T-helper 1 cell treated with Interleukin-12 subunit alpha and Interleukin-12 subunit beta and Interleukin-4 antibody, amounts not matched to agents 30 μg/mL and 1 μg/mL, for 36 hours (primary cell): ENCODE measurements around the gene PTBP3.
A peak's percentile ranks its signal among the peaks of the same experiment; 100 is the strongest.

Source experiments
- H3K27ac Mint-ChIP-seq: one replicate; pipeline ENCODE4 v1.8.0; 2021; ENCODE audit warnings: mild to moderate bottlenecking, mixed read lengths
- H3K27me3 Mint-ChIP-seq: one replicate; pipeline ENCODE4 v1.8.0; 2021; ENCODE audit warnings: low read depth, mixed read lengths
- H3K36me3 Mint-ChIP-seq: one replicate; pipeline ENCODE4 v1.8.0; 2021; ENCODE audit warnings: low read depth, mixed read lengths
- H3K4me1 Mint-ChIP-seq: one replicate; pipeline ENCODE4 v1.8.0; 2021; ENCODE audit warnings: low read depth, mixed read lengths
- H3K4me3 Mint-ChIP-seq: one replicate; pipeline ENCODE4 v1.8.0; 2021; ENCODE audit warnings: mild to moderate bottlenecking, moderate library complexity, mixed read lengths
- H3K9me3 Mint-ChIP-seq: one replicate; pipeline ENCODE4 v1.8.0; 2021; ENCODE audit warnings: mixed read lengths

PTBP3 gene

DNA sequence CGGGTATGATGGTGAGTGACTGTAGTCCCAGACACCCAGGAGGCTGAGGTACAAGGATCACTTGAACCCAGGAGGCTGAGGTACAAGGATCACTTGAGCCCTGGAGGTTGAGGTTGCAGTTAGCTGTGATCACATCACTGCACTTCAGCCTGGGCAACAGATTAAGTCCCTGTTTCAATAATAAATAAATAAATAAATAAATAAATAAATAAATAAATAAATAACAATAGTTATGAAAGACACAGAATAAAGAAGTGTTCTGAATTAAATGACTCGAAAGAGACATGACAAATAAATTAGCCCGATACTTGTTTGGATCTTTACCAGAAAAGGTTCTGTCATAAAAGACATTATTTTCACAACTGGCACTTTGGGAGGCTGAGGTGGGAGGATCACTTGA is 86.3 kb downstream of the PTBP3 start:
- no peaks in the 10 kb centered on the region for H3K27me3 Mint-ChIP-seq
- H3K36me3 Mint-ChIP-seq: peaks cover 31% of the 10 kb centered on the region
- H3K4me3 Mint-ChIP-seq: no peak overlapping the region
- no peak overlapping the region for H3K27ac Mint-ChIP-seq
- peaks cover 13% of the 10 kb centered on the region for H3K4me1 Mint-ChIP-seq
- H3K9me3 Mint-ChIP-seq: no peaks in the 10 kb centered on the region

DNA sequence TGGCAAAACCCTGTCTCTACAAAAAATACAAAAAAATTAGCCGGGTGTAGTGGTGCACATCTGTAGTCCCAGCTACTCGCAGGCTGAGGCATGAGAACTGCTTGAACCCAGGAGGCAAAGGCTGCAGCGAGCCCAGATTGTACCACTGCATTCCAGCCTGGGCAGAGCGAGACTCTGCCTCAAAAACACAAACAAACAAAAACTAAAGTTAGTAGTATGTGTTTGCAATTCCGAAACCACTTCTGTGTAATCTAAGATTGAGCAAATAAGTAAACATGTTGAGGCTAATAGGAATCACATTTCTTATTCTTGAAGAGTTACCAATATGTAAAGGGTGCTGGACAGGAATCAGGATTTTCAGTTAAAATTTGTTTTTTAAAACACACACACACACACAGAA is 88.3 kb downstream of the PTBP3 start:
- no peak overlapping the region for H3K27ac Mint-ChIP-seq
- no peaks in the 10 kb centered on the region for H3K9me3 Mint-ChIP-seq
- peaks cover 11% of the 10 kb centered on the region for H3K4me1 Mint-ChIP-seq
- no peaks in the 10 kb centered on the region for H3K27me3 Mint-ChIP-seq
- H3K4me3 Mint-ChIP-seq: no peak overlapping the region
- H3K36me3 Mint-ChIP-seq: peaks cover 24% of the 10 kb centered on the region

DNA sequence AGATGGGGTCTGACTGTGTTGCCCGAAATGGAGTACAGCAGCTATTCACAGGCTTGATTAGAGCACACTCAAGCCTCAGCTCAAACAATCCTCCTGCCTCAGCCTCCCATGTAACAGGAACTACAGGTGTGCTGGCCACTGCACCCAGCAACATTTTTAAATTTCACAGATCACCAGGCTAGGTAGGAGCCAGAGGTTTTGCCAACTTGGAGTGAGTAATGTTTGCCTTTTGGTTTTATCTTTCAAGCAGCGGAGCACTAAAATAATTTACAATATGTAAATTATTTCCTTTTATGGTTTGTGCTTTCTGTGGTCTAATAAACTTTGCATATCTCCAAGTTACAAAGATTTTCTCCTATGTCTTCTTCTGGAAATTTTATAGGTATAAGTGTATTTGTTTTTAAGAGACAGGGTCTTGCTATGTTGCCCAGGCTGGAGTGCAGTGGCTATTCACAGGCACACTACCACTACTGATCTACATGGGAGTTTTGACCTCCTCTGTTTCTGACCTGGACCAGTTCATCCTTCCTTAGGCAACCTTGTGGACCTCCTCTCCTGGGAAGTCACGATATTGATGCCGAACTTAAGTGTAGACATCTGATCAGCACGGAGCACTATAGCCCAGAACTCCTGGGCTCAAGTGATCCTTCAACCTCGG is 91.1 kb downstream of the PTBP3 start:
- H3K9me3 Mint-ChIP-seq: no peaks in the 10 kb centered on the region
- H3K27ac Mint-ChIP-seq: no peak overlapping the region
- peaks cover 22% of the 10 kb centered on the region for H3K36me3 Mint-ChIP-seq
- no peaks in the 10 kb centered on the region for H3K27me3 Mint-ChIP-seq
- no peak overlapping the region for H3K4me3 Mint-ChIP-seq
- peaks cover 2% of the 10 kb centered on the region for H3K4me1 Mint-ChIP-seq

DNA sequence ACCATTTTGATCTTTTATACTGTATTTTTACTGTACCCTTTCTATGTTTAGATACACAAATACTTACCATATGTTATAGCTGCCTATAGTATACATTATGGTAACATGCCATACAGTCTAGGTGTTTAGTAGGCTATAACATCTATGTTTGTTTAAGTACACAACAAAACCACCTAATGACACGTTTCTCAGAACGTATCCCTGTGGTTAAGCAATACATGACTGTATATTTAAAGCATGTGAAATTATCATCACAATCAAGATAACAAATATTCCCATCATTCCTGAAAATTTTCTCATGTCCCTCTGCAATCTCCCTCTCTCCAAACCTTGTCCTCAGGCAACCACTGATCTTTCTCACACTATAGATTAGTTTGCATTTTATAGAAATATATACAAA is 91.9 kb downstream of the PTBP3 start:
- peaks cover 2% of the 10 kb centered on the region for H3K4me1 Mint-ChIP-seq
- H3K36me3 Mint-ChIP-seq: peaks cover 17% of the 10 kb centered on the region
- no peak overlapping the region for H3K4me3 Mint-ChIP-seq
- no peaks in the 10 kb centered on the region for H3K27me3 Mint-ChIP-seq
- no peak overlapping the region for H3K27ac Mint-ChIP-seq
- no peaks in the 10 kb centered on the region for H3K9me3 Mint-ChIP-seq

DNA sequence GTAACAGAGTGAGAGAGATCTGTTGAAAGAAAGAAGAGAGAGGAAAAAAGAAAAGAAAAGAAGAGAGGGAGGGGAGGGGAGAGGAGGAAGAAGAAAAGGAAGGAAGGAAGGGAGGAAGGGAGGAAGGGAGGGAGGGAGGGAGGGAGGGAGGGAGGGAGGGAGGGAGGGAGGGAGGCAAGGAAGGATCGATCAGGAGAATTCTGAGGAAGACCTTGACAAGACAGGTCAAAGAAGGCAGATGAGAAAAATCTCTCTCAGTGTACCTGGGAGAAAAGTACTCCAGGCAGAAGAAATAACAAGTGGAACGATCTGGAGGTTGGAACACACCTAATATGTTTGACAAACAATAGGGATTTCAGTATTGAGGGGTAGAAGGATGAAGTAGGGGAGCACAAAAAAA is 93.7 kb downstream of the PTBP3 start:
- H3K27ac Mint-ChIP-seq: no peak overlapping the region
- H3K4me1 Mint-ChIP-seq: peaks cover 2% of the 10 kb centered on the region
- no peaks in the 10 kb centered on the region for H3K27me3 Mint-ChIP-seq
- H3K36me3 Mint-ChIP-seq: peaks cover 13% of the 10 kb centered on the region
- H3K9me3 Mint-ChIP-seq: no peaks in the 10 kb centered on the region
- no peak overlapping the region for H3K4me3 Mint-ChIP-seq

DNA sequence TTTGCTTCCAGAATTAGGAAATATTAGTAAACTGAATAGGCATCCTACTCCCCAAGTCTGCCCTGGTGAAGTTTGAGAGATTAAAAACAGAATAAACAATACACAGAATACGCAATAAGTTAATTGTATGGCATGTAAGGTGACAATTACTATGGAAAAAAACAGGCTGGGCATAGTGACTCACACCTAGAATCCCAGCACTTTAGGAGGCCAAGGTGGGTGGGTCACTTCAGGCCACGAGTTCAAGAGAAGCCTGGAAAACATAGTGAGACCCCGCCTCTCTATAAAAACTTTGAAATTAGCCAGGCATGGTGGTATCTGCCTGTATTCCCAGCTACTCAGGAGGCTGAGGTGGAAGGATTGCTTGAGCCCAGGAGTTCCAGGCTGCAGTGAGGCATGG is 94.1 kb downstream of the PTBP3 start:
- H3K36me3 Mint-ChIP-seq: peaks cover 14% of the 10 kb centered on the region
- H3K27ac Mint-ChIP-seq: no peak overlapping the region
- peaks cover 3% of the 10 kb centered on the region for H3K4me1 Mint-ChIP-seq
- H3K9me3 Mint-ChIP-seq: no peaks in the 10 kb centered on the region
- no peak overlapping the region for H3K4me3 Mint-ChIP-seq
- H3K27me3 Mint-ChIP-seq: no peaks in the 10 kb centered on the region

DNA sequence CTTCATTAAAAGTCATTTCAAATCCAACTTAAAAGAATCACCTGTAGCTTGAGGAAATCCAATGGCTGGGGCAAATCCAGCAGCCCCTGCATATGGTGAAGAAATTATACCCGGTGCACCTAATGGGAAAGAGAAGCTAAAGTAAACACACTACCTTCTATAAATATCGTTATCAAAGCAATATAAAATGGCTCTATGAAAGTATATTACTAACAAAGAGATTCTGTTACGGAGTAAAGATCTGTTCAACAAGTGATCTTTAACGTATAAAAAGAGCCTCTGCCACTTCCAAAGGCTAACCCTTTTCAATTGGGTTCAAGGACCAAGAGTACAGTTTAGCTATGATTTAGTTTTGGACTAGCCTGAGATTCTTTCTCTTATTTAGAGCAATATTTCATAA is 98.6 kb downstream of the PTBP3 start:
- H3K4me3 Mint-ChIP-seq: no peak overlapping the region
- peaks cover 7% of the 10 kb centered on the region for H3K4me1 Mint-ChIP-seq
- H3K27me3 Mint-ChIP-seq: no peaks in the 10 kb centered on the region
- peaks cover 25% of the 10 kb centered on the region for H3K36me3 Mint-ChIP-seq
- H3K9me3 Mint-ChIP-seq: no peaks in the 10 kb centered on the region
- H3K27ac Mint-ChIP-seq: no peak overlapping the region

DNA sequence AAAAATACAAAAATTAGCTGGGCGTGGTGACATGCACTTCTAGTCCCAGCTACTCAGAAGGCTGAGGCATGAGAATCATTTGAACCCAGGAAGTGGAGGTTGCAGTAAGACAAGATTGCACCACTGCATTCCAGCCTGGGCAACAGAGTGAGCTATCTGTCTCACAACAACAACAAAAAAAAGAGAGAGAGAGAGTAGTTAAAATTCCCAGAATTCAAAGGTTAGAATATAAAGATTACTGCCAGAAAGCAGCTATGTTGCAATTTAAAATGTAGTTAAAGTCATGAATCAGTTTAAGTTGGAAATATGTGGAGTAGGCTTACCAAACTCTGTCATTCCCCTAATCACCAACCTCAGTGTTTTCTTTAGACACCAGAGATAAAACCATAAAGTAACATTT is 99.7 kb downstream of the PTBP3 start:
- H3K27ac Mint-ChIP-seq: no peak overlapping the region
- peaks cover 23% of the 10 kb centered on the region for H3K36me3 Mint-ChIP-seq
- H3K9me3 Mint-ChIP-seq: no peaks in the 10 kb centered on the region

DNA sequence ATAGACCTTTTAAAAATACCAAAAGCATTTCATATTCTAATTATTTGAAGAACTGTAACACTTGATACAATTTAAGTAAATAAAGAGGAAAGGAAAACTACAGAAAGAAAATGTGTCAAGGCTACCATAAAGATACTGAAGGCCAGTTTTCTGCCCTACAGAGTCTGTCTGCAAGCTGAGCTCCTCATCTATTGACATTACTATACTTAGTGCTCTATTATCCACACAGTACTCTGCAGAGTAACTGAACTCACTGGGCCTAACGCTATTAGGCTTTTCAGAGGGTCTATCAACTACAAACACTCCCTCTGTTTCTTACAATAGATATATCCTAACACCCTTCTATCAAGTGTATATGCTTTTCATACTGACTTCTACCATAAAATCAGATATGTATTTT is 101.2 kb downstream of the PTBP3 start:
- Mint-ChIP-seq H3K36me3 (peaks cover 26% of the 10 kb centered on the region), H3K9me3 (no peaks in the 10 kb centered on the region), H3K4me3 (no peak overlapping the region), H3K4me1 (peaks cover 6% of the 10 kb centered on the region), H3K27ac (no peak overlapping the region), H3K27me3 (no peaks in the 10 kb centered on the region)

More for the DNA sequence above, 99.7 kb downstream of the PTBP3 start:
- Mint-ChIP-seq H3K27me3 (no peaks in the 10 kb centered on the region), H3K4me3 (no peak overlapping the region), H3K4me1 (peaks cover 6% of the 10 kb centered on the region)

DNA sequence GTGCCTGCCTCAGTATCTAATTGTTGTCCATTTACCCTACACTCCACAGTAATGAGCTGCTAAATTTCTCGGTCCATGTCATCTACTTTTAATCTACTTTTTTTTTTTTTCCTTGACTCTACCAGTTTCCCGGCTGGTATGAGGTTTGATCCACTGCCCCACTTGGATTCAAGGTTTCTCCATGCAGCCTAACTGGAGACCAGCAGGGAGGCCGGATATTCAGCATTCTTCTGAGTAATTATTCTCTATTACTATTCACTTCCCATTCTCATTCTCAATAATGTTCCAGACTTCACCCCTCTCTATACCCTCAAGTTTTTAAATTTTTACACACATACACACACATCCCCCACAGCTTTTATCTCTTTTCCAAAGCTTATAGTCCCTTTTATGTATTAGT is 107.3 kb downstream of the PTBP3 start:
- peaks cover 59% of the 10 kb centered on the region for H3K36me3 Mint-ChIP-seq
- no peak overlapping the region for H3K4me3 Mint-ChIP-seq
- no peaks in the 10 kb centered on the region for H3K27me3 Mint-ChIP-seq
- no peak overlapping the region for H3K27ac Mint-ChIP-seq
- no peaks in the 10 kb centered on the region for H3K9me3 Mint-ChIP-seq
- H3K4me1 Mint-ChIP-seq: peaks cover 11% of the 10 kb centered on the region

DNA sequence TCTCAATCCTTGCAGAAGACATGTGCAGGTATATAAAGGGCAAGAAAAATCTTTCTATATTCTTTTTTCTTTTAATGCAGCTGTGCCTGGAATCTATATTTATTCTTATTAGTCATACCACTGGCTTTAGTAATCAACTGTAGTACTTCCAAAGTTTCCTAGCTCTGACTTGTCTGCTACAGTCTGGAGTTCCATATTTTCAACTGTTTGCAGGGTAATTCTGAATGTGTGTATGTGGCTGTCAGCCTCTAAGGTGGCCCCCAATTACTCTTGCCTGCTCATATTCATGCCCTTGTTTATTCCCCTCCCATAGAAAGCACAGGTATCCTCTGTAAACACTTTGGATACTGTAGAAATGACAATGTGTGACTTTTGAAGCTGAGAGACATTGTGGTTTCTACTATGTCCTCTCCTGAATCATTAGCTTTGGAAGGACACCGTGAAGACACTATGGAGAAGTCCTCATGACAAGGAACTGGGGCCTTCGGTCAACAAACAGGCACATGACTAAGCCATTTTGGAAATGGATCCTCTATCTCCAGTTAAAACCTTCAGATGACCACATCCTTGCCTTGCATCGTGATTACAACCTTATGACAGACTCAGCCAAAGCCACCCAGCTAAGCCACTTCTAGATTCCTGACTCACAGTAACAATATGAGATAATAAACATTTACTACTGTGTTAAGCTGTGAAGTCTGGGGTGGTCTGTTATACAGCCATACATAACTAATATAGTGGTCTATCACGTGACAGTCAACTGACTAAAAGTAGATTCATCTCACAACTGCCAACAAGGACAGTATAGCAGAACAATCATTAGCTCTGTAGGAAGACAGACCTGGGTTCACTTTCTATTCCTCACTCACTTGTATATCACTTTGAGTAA is 108.8 kb downstream of the PTBP3 start:
- Mint-ChIP-seq H3K9me3 (no peaks in the 10 kb centered on the region), H3K4me1 (peaks cover 14% of the 10 kb centered on the region), H3K27ac (no peak overlapping the region), H3K36me3 (peaks cover 55% of the 10 kb centered on the region), H3K4me3 (no peak overlapping the region), H3K27me3 (no peaks in the 10 kb centered on the region)

DNA sequence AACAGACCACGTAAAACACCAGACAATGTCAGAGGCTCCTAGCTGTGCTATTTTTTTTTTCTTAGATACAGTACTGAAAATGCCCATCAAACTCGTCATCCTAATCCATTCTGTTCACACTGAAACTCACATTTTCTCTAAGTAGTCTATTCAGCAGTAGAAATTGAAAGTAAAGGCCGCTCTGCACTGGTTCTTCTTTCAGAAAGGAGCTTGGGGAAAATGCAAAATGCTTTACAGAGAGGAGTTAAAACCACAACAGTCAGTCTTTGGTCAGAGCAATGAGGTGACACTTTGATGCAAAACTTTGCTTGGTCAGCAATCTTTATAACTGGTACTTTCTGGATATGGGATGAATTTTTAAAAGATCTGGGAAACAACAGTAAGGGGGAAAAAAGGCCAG is 114.5 kb downstream of the PTBP3 start:
- H3K27me3 Mint-ChIP-seq: no peaks in the 10 kb centered on the region
- peaks cover 29% of the 10 kb centered on the region for H3K4me1 Mint-ChIP-seq
- H3K27ac Mint-ChIP-seq: peak overlapping the region; percentile 62
- peaks cover 44% of the 10 kb centered on the region for H3K36me3 Mint-ChIP-seq
- no peaks in the 10 kb centered on the region for H3K9me3 Mint-ChIP-seq
- H3K4me3 Mint-ChIP-seq: peak overlapping the region; percentile 36

DNA sequence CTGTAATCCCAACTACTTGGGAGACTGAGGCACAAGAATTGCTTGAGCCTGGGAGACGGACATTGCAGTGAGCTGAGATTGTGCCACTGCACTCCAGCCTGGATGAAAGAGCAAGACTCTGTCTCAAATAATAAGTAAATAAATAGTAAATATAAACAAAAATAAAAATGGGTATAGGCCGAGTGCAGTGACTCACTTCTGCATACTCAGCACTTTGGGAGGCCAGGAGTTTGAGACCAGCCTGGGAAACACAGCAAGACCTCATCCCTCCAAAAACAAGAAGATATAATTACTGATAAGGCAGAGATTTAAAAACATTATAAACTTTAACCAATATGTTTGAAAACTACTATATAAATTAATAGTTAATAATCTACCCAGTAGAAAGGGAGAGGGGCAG is 120.5 kb downstream of the PTBP3 start:
- Mint-ChIP-seq H3K4me3 (no peak overlapping the region), H3K4me1 (peaks cover 9% of the 10 kb centered on the region), H3K36me3 (peaks cover 52% of the 10 kb centered on the region), H3K27ac (no peak overlapping the region), H3K27me3 (no peaks in the 10 kb centered on the region), H3K9me3 (peaks cover 9% of the 10 kb centered on the region)

DNA sequence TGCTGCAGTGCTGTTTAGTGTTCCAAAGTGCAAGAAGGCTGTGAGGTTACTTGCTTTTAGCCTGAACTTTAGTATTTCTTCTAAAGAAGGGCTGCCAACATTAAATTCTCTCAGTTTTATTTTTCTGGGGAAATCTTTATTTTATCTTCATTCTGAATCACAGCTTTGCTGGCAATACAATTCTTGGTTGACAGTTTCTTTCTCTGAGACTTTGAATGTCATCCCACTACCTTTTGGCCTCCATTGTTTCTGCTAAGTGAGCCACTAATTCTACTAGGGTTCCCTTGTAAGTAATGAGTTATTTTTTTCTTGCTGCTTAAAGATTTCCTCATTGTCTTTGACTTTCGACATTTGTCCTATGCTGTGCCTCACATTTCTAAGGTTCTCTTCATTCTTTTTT is 126.0 kb downstream of the PTBP3 start:
- Mint-ChIP-seq H3K9me3 (peaks cover 18% of the 10 kb centered on the region), H3K4me1 (no peaks in the 10 kb centered on the region), H3K4me3 (no peak overlapping the region), H3K27ac (no peak overlapping the region), H3K27me3 (no peaks in the 10 kb centered on the region), H3K36me3 (peaks cover 63% of the 10 kb centered on the region)

DNA sequence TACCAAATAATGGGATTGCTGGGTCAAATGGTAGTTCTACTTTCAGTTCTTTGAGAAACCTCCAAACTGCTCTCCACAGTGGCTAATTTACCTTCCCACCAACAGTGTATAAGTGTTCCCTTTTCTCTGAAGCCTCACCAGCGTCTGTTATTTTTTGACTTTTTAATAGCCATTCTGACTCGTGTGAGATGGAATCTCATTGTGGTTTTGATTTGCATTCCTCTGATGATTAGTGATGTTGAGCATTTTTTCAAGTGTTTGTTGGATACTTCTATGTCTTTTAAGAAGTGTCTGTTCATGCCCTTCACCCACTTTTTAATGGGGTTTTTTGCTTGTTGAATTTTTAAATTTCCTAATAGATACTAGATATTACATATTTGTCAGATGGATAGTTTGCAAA is 129.9 kb downstream of the PTBP3 start:
- Mint-ChIP-seq H3K27ac (no peak overlapping the region), H3K27me3 (no peaks in the 10 kb centered on the region), H3K36me3 (peaks cover 38% of the 10 kb centered on the region), H3K4me3 (no peak overlapping the region), H3K9me3 (peaks cover 16% of the 10 kb centered on the region), H3K4me1 (peaks cover 6% of the 10 kb centered on the region)
